Stimulated activated CD4-positive, alpha-beta T cell treated with anti-CD3 and anti-CD28 coated beads, TNF-alpha, amount 100 ng/mL, for 1 hour (primary cell): ENCODE results near the gene DOCK10.
A peak's percentile ranks its signal among the peaks of the same experiment; 100 is the strongest.
"Not testable (repeated sequence)": the region's sequence is repeated elsewhere in the genome, so short reads cannot be mapped to it uniquely, and the experiment has no call there.

Experiments used
- DNase-seq, 3 donors: peaks; one replicate each; pipeline ENCODE4 v3.0.0-alpha.2; 2020; ENCODE audit warnings: low read depth in 3 of 3, low spot score in 1 of 3

Gene DOCK10

DNA sequence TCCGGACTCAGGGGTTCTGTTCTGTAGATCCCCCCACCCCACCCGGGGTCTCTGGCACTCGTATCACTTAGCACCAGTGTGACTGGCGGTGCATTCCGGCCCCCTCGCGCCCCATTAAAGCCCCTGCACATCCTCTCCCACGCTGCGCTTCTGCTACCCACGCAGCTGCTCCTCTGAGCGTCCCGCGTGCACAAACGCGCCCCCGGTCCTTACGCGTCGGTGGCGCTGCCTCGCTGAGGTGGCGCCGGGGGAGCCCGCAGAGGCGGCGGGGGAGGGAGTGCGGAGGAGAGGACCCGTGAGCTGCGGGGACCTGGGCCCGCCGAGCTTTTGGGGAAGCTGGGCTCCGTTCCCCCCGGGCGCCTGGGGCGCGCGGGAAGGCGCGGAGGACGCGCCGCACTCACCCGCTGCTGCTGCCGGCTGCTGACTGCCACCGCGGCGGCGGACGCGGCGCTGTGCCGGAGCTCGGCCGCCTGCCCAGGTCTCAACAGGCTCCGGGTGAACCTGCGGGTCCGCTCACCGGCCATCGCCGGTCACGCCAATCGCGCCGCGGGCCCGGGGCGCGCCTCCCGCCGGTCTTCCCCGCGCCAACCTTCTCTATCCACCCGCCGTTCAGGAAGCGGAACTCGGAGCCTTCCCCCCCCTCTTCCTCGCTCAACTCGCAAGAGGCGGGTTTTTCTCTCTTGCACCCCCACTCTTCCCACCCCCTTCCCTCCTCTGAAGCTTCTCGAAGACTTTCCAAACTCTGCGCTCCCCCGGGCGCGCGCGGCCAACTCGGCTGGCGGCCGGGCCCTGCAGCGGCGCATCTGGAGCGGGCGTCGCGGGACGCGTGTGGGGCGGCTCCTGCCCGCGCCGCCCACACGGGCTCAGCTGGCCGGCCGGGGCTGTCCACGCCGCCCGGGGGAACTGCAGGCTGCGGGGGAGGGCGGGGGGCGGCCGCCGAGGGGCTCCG lies at the start of gene DOCK10:
DOCK10 (minus strand) TSS at position 618 of the 949 bp plus-strand sequence; CDS start at position 524, 94 bp downstream.
- DNase-seq: peak; percentile 18 to 56 (median 54)

GRCh38 chr2:225091336-225091735 lies 49.1 kb upstream of the DOCK10 start:
- DNase-seq: no peak

- no peak for DNase-seq
These were observed 48.5 kb upstream of the DOCK10 start for GRCh38 chr2:225090746-225091145.

DNA sequence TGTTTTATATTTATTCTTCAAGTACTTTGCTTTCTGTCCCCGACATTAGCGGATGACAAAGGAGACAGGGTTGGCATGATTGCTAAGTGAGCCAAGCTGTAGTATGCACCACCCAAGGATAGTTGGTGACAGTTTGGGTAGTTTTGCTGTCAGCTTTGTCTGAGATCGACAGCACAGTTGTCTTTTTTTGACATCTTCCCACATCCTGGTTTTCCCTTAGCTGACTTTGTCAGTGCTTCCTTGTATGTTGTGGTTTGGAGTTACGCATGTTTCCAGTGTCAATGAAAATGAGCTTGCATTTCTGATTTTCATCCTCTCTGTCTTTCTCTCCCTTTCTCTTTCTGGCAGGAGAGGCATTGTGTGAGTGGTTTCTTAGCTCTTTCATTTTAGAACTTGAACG lies 44.6 kb upstream of the DOCK10 start:
- no peak for DNase-seq

DNA sequence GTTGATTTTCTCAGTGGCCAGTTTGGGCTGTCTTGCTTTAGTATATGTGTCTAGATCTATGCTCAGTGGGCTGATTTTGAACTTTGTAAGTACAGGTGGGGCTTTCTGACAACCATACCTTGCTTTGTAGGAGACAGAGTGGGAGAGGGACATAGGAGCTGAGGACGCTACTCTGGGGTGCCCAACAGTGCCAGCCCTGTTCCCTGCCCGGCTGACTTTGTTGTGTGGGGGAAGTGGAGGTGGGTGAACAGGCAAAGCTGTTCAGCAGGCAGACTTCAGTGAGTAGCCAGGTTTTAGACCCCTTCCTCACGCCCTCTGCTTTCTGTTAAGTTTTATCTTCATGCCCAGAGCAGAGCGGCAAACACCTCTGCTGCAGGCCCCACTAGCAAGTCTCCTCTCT lies 44.2 kb upstream of the DOCK10 start:
- no peak for DNase-seq

GRCh38 chr2:225083276-225083675 lies 41.0 kb upstream of the DOCK10 start:
- DNase-seq: no peak

DNA sequence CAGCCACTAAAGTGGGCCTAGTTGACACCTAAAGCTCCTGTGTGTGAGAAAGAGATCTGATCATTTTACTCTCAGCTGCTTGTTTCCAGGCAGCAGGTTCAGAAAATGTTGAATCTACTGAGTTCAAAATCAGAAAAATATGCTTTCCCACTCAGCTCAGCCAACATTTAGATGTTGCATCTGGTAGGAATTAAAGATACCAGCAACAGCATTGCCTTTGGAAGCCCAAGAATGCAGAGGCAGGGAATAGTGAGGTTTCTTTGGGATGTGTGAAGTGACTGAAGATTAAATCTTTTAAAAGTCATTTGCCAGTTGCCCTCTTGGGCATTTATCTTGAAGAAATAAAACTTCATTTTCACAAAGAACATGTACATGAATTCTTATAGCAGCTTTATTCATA lies 33.9 kb upstream of the DOCK10 start:
- no peak for DNase-seq

GRCh38 chr2:225074919-225075681 lies 32.8 kb upstream of the DOCK10 start:
- DNase-seq: no peak

- no peak for DNase-seq
These were observed 32.1 kb upstream of the DOCK10 start for GRCh38 chr2:225074366-225074765.

DNA sequence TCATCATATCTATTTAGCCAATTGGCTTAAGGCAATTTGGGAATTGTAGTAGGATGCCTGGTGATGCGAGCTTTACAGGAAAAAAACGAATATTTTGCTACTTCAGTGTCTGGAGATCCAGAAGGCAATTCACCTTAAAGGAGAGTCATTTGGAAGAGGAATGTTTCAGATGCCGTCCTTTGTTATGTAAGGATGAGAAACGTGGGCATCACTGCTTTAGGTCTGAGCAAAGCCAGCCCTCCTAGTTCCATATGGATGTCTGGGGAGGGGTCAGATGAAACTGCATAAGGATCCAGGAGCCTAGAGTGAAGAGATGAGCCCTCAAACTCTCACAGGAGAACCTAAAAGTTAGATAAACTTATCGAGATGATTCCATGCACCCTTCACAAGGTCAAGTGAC lies 30.9 kb upstream of the DOCK10 start:
- DNase-seq: no peak

DNA sequence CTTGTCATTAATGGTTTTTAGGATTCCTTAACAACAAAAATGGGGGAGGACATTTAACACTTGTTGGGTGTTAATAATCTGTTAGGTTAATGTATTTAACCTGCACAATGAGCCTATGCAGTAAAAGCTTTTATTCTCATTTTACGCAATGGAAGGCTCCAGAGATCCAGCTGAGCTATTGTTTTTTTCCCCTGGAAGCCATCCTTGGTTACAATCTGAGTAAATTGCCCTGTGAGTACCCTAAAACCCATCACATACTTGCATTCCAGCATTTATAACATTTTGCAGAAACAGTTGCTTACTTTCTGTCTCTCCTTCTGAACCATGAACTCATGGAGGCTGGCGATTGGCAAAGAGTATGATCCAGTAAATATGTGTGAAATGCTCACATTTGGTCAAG lies 30.2 kb upstream of the DOCK10 start:
- no peak for DNase-seq

DNA sequence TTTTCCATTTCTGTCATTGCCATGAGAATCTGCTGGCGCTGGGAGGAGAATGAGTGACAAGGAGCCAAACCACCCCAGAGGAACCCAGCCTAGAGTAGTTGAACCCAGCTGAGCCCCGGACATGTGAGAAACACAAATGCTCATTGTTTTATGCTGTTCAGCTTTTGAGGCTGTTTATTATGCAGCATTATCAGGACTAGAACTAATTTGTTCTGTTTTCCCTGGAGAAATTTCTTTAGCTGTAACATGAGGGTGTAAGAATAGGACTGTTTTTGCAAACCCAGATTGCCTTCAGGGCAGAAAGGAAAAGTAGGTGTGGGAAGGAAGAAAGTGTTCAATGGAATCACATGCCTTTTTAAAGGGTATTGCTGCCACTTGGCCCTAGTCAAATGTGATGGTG lies 28.5 kb upstream of the DOCK10 start:
- DNase-seq: no peak

GRCh38 chr2:225069966-225070365 lies 27.7 kb upstream of the DOCK10 start:
- DNase-seq: no peak

GRCh38 chr2:225069477-225069876 lies 27.2 kb upstream of the DOCK10 start:
- no peak for DNase-seq

DNA sequence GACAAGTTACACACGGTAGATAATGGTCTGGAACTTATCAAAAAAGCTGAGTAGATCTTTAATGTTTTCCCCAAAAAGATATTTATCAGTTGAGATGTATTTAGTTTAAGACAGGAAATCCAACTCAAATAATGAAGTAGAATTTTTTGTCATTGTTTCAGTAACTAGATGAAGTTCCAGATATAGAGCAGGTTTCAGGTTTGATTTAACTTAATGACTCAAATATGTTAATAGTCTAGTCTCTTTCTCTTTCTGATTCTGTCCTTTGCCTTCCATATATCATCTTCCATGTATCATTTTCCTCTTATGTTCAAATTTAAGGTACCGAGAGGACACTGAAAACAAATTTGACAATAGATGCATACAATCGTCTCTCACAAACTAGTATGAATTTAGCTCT lies 23.6 kb upstream of the DOCK10 start:
- no peak for DNase-seq

- DNase-seq: no peak
These were observed 22.7 kb upstream of the DOCK10 start for GRCh38 chr2:225064928-225065327.

GRCh38 chr2:225064362-225064761 lies 22.1 kb upstream of the DOCK10 start:
- no peak for DNase-seq

DNA sequence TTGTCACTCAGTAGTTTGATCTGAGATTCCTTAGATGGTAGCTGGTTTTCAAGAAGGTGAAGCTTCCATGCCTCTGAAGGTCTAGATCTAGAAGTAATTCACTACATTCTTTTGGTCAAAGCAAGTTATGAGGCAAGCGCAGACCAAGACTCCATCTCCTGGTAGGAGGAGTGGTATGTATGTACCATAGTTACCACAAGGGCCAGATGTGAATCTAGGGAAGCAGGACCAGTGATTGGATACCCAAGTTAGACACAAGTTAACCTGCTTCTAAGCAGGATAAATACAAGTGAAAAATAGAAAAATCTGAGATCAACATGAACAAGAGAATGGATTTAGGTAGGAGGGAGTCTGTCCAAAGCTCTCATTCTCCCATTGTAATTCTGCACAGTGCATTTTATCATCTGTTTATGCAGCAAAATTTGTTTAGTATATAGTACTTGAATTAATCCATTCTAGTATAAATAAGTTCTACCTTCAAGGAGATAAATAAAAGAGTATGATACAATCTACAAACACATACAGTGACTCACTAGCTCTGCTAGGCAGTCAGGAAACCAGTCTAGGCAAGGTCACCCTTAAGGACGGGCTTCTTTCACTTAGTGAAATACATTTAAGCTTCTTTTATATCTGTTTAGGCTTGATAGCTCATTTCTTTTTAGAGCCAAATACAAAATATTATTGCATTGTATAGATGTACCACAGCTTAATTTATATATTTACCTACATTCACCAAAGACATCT lies 14.2 kb upstream of the DOCK10 start:
- DNase-seq: no peak

DNA sequence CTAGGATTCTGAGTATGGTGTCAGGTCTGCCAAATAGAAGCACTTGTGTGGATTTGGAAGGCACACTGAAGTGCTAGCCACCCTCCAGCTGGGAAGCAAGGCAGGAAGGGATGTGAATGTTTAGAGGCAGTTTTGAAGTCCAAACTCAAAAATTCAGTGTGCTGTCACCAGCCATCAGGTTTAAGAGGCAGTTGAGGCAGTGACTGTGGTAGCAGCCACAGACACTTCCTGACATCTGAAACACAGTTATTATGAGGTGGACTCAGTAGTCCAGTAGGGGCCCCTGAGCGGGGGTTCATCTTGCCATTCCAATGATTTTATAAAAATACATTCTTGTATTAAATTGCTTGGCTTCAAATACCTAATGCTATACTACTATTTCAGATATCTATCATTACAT lies 13.4 kb upstream of the DOCK10 start:
- no peak for DNase-seq

- DNase-seq: no peak
These were observed 10.4 kb upstream of the DOCK10 start for GRCh38 chr2:225052703-225053102.

- DNase-seq: not testable (repeated sequence)
These were observed 5.2 kb upstream of the DOCK10 start for GRCh38 chr2:225047502-225047901.

- no peak for DNase-seq
These were observed 516 bp upstream of the DOCK10 start for GRCh38 chr2:225042800-225043167.
